Parathyroid adenoma (tissue), 2 donors: Measurements from ENCODE around the gene LINGO4.
"Not testable (repeated sequence)": the region's sequence is repeated elsewhere in the genome, so short reads cannot be mapped to it uniquely, and the experiment has no call there.

Experiments used
- H2AFZ ChIP-seq: fragments of 300-600 bp; sonication (generic); one replicate; pipeline ENCODE4 v1.7.0; 2017; ENCODE audit warnings: antibody characterized with exemption, mild to moderate bottlenecking
- H3K27ac ChIP-seq: fragments of 300-600 bp; sonication (generic); one replicate; pipeline ENCODE4 v1.7.0; 2017
- H3K27me3 ChIP-seq: fragments of 300-600 bp; sonication (generic); one replicate; pipeline ENCODE4 v1.7.0; 2017; ENCODE audit warnings: low read length; ENCODE audit not compliant: control insufficient read depth, insufficient read depth
- H3K36me3 ChIP-seq: fragments of 300-600 bp; sonication (generic); one replicate; pipeline ENCODE4 v1.7.0; 2017; ENCODE audit warnings: low read length; ENCODE audit not compliant: control insufficient read depth, insufficient read depth
- H3K4me1 ChIP-seq: fragments of 300-600 bp; sonication (generic); one replicate; pipeline ENCODE4 v1.7.0; 2017; ENCODE audit warnings: control low read depth
- H3K4me2 ChIP-seq: fragments of 300-600 bp; sonication (generic); one replicate; pipeline ENCODE4 v1.7.0; 2017; ENCODE audit warnings: low read length
- H3K4me3 ChIP-seq: fragments of 300-600 bp; sonication (generic); one replicate; pipeline ENCODE4 v1.7.0; 2017; ENCODE audit warnings: low read depth, low read length
- H3K79me2 ChIP-seq: fragments of 300-600 bp; sonication (generic); one replicate; pipeline ENCODE4 v1.7.0; 2017; ENCODE audit warnings: control low read depth
- H3K9ac ChIP-seq: fragments of 300-600 bp; sonication (generic); one replicate; pipeline ENCODE4 v1.7.0; 2017; ENCODE audit warnings: mild to moderate bottlenecking
- H3K9me3 ChIP-seq: fragments of 300-600 bp; sonication (generic); one replicate; pipeline ENCODE4 v1.7.0; 2017; ENCODE audit warnings: low read length; ENCODE audit not compliant: control insufficient read depth
- TF ChIP-seq, protein P1 (sequence below): fragments of 300-600 bp; sonication (generic); IDR thresholded peaks from one replicate; pipeline ENCODE4 v1.7.0; 2017; ENCODE audit warnings: antibody characterized with exemption, mild to moderate bottlenecking
- donor health status: primary hyperparathyroidism.

LINGO4 gene

GRCh38 chr1:151775894-151776664, 29.1 kb downstream of the LINGO4 start:
- Histone ChIP-seq H3K9ac (no peak overlapping the region), H3K27me3 (no peaks in the 10 kb centered on the region), H3K4me3 (no peak overlapping the region), H3K27ac (peak overlapping the region; percentile 95), H3K79me2 (no peaks in the 10 kb centered on the region), H3K9me3 (no peaks in the 10 kb centered on the region), H3K4me2 (peak overlapping the region; percentile 62), H3K4me1 (peaks cover 31% of the 10 kb centered on the region), H2AFZ (no peak overlapping the region), H3K36me3 (no peaks in the 10 kb centered on the region)
- TF ChIP-seq, protein P1, sequence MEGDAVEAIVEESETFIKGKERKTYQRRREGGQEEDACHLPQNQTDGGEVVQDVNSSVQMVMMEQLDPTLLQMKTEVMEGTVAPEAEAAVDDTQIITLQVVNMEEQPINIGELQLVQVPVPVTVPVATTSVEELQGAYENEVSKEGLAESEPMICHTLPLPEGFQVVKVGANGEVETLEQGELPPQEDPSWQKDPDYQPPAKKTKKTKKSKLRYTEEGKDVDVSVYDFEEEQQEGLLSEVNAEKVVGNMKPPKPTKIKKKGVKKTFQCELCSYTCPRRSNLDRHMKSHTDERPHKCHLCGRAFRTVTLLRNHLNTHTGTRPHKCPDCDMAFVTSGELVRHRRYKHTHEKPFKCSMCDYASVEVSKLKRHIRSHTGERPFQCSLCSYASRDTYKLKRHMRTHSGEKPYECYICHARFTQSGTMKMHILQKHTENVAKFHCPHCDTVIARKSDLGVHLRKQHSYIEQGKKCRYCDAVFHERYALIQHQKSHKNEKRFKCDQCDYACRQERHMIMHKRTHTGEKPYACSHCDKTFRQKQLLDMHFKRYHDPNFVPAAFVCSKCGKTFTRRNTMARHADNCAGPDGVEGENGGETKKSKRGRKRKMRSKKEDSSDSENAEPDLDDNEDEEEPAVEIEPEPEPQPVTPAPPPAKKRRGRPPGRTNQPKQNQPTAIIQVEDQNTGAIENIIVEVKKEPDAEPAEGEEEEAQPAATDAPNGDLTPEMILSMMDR: no peak

- H3K4me2 ChIP-seq: no peak overlapping the region
- H3K4me1 ChIP-seq: peaks cover 29% of the 10 kb centered on the region
- H3K27me3 ChIP-seq: no peaks in the 10 kb centered on the region
- no peaks in the 10 kb centered on the region for H3K79me2 ChIP-seq
- H3K9me3 ChIP-seq: no peaks in the 10 kb centered on the region
- TF ChIP-seq, protein P1: no peak
- H3K9ac ChIP-seq: no peak overlapping the region
- H3K4me3 ChIP-seq: no peak overlapping the region
- no peak overlapping the region for H2AFZ ChIP-seq
- H3K27ac ChIP-seq: peak overlapping the region; percentile 95
- H3K36me3 ChIP-seq: no peaks in the 10 kb centered on the region
These were observed 30.8 kb downstream of the LINGO4 start for GRCh38 chr1:151774256-151774922.

GRCh38 chr1:151773702-151774101, 31.5 kb downstream of the LINGO4 start:
- Histone ChIP-seq H3K4me3 (no peak overlapping the region), H3K9ac (no peak overlapping the region), H3K4me2 (no peak overlapping the region), H3K36me3 (no peaks in the 10 kb centered on the region), H3K9me3 (no peaks in the 10 kb centered on the region), H2AFZ (no peak overlapping the region), H3K27ac (peak overlapping the region; percentile 95), H3K79me2 (no peaks in the 10 kb centered on the region), H3K27me3 (no peaks in the 10 kb centered on the region), H3K4me1 (peaks cover 29% of the 10 kb centered on the region)
- TF ChIP-seq, protein P1: no peak

DNA sequence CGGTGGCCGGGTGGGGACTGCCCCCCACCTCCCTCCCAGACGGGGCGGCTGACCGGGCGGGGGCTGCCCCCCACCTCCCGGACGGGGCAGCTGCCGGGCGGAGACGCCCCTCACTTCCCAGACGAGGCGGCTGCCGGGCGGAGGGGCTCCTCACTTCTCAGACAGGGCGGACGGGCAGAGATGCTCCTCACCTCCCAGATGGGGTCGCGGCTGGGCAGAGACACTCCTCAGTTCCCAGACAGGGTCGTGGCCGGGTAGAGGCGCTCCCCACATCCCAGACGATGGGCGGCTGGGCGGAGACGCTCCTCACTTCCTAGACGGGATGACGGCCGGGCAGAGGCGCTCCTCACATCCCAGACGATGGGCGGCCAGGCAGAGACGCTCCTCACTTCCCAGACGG, 35.9 kb downstream of the LINGO4 start:
- H3K4me2 ChIP-seq, H3K4me3 ChIP-seq, H3K79me2 ChIP-seq: not testable (repeated sequence)

GRCh38 chr1:151768351-151769066, 36.7 kb downstream of the LINGO4 start:
- peak overlapping the region; percentile 61 for H3K4me2 ChIP-seq
- H2AFZ ChIP-seq, H3K27me3 ChIP-seq, H3K9me3 ChIP-seq, H3K79me2 ChIP-seq, H3K36me3 ChIP-seq, H3K9ac ChIP-seq: not testable (repeated sequence)
- H3K4me3 ChIP-seq: peak overlapping the region; percentile 18
- peaks cover 18% of the 10 kb centered on the region for H3K4me1 ChIP-seq
- peak overlapping the region; percentile 74 for H3K27ac ChIP-seq

More for the DNA sequence above, 35.9 kb downstream of the LINGO4 start:
- H3K27ac ChIP-seq, H3K9ac ChIP-seq, H3K36me3 ChIP-seq, H2AFZ ChIP-seq, H3K27me3 ChIP-seq, H3K9me3 ChIP-seq: not testable (repeated sequence)
- H3K4me1 ChIP-seq: peaks cover 22% of the 10 kb centered on the region
